ENCODE measurements around the gene NFXL1.
A peak's percentile ranks its signal among the peaks of the same experiment; 100 is the strongest.

The NFXL1 gene

GRCh38 chr4:47835494-47835893, 78.9 kb downstream of the NFXL1 start:
- no peak overlapping the region for H3K4me3 ChIP-seq (ENCODE audit: low read depth, low read length)
- TF ChIP-seq CTCF (IDR thresholded peaks at IDR 0.05; ENCODE audit: borderline replicate concordance, insufficient read depth, low read depth, low read length), result no peak

- no peak for TF ChIP-seq CTCF (IDR thresholded peaks at IDR 0.05; ENCODE audit: borderline replicate concordance, insufficient read depth, low read depth, low read length)
- no peak overlapping the region for H3K4me3 ChIP-seq (ENCODE audit: low read depth, low read length)
These were observed 83.2 kb downstream of the NFXL1 start for GRCh38 chr4:47831026-47831679.

- TF ChIP-seq CTCF (IDR thresholded peaks at IDR 0.05; ENCODE audit: borderline replicate concordance, insufficient read depth, low read depth, low read length), result no peak
- H3K4me3 ChIP-seq (ENCODE audit: low read depth, low read length), result no peak overlapping the region
These were observed 83.9 kb downstream of the NFXL1 start for GRCh38 chr4:47830265-47831025.

GRCh38 chr4:47829438-47829837, 84.9 kb downstream of the NFXL1 start:
- no peak for TF ChIP-seq CTCF (IDR thresholded peaks at IDR 0.05; ENCODE audit: borderline replicate concordance, insufficient read depth, low read depth, low read length)
- H3K4me3 ChIP-seq (ENCODE audit: low read depth, low read length), result no peak overlapping the region

GRCh38 chr4:47827343-47828047, 86.9 kb downstream of the NFXL1 start:
- TF ChIP-seq CTCF (IDR thresholded peaks at IDR 0.05; ENCODE audit: borderline replicate concordance, insufficient read depth, low read depth, low read length), result no peak
- H3K4me3 ChIP-seq (ENCODE audit: low read depth, low read length), result no peak overlapping the region

- peak overlapping the region; percentile 10 for H3K4me3 ChIP-seq (ENCODE audit: low read depth, low read length)
- TF ChIP-seq CTCF (IDR thresholded peaks at IDR 0.05; ENCODE audit: borderline replicate concordance, insufficient read depth, low read depth, low read length), result no peak
These were observed 89.5 kb downstream of the NFXL1 start for GRCh38 chr4:47824840-47825239.

Data from GM12875 (cell line).